ENCODE results near the gene MRPL57.

DNA sequence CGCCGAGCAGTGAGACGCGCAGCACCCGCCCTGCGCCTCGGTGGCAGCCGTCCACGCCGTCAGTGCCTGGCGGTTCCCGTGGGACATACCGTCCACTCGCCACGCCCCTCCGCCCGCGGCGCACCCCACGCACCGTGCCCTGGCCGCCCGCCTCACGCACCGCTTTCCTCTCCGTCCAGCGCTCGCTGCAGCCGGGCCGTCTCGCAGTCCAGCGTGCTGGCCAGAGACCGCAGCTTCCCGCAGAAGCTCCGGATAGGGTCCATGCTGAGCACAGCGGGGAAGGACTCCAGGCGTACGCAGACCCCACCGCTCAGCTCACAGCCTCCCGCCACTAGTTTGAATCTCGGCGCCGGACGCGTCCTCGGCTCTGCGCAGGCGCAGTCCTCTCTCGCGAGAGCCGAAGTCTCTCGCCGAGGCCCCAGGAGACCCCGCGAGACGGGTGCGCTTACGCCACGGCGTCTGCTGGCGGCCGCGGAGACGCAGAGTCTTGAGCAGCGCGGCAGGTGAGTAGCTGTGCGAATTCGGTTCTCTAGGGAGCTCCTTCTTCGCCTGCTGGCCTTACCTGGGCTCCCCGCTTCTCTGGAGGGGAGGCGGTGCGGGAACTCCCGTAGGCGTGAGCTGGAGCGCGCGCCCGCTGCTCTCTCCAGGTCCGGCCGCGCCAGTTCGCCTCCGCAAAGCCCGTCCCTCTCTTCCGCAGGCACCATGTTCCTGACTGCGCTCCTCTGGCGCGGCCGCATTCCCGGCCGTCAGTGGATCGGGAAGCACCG is at the start of gene MRPL57, which contains the start of gene SKA3:
- TF ChIP-seq CBX3 (IDR thresholded peaks at IDR 0.05; ENCODE audit: low read depth) (peak; percentile 53; the same call in 1 of the 2 replicates), YY1 (IDR thresholded peaks at IDR 0.05; ENCODE audit: extremely low read depth, insufficient replicate concordance, low read depth, low read length) (no peak), RAD21 (IDR thresholded peaks at IDR 0.05; ENCODE audit: low read depth) (no peak), POLR2AphosphoS5 (IDR thresholded peaks at IDR 0.05; ENCODE audit: low read depth, low read length) (peak; percentile 98)
- TF ChIP-seq, protein P1, sequence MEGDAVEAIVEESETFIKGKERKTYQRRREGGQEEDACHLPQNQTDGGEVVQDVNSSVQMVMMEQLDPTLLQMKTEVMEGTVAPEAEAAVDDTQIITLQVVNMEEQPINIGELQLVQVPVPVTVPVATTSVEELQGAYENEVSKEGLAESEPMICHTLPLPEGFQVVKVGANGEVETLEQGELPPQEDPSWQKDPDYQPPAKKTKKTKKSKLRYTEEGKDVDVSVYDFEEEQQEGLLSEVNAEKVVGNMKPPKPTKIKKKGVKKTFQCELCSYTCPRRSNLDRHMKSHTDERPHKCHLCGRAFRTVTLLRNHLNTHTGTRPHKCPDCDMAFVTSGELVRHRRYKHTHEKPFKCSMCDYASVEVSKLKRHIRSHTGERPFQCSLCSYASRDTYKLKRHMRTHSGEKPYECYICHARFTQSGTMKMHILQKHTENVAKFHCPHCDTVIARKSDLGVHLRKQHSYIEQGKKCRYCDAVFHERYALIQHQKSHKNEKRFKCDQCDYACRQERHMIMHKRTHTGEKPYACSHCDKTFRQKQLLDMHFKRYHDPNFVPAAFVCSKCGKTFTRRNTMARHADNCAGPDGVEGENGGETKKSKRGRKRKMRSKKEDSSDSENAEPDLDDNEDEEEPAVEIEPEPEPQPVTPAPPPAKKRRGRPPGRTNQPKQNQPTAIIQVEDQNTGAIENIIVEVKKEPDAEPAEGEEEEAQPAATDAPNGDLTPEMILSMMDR (IDR thresholded peaks at IDR 0.05 in 2 of 3, conservative IDR thresholded peaks at IDR 0.05 in 1 of 3; ENCODE audit: borderline replicate concordance in 1 of 3, insufficient read depth in 1 of 3, low read depth in 2 of 3, low read length in 2 of 3) = no peak
